Measurements from ENCODE around the gene TNFRSF6B.

TNFRSF6B gene

GRCh38 chr20:63686492-63687321 lies 9.7 kb upstream of the TNFRSF6B start:
- DNase-seq, result no peak

- DNase-seq, result no peak
These were observed 8.9 kb upstream of the TNFRSF6B start for GRCh38 chr20:63687419-63688178.

GRCh38 chr20:63688228-63689045 lies 8.0 kb upstream of the TNFRSF6B start:
- no peak for DNase-seq

- DNase-seq, result no peak
These were observed 7.1 kb upstream of the TNFRSF6B start for GRCh38 chr20:63689046-63690002.

- DNase-seq, result no peak
These were observed 6.2 kb upstream of the TNFRSF6B start for GRCh38 chr20:63690003-63690897.

GRCh38 chr20:63690898-63691710 lies 5.3 kb upstream of the TNFRSF6B start:
- no peak for DNase-seq

GRCh38 chr20:63691711-63692435 lies 4.6 kb upstream of the TNFRSF6B start:
- no peak for DNase-seq

- DNase-seq, result no peak
These were observed 3.9 kb upstream of the TNFRSF6B start for GRCh38 chr20:63692436-63693082.

GRCh38 chr20:63693083-63693732 lies 3.2 kb upstream of the TNFRSF6B start:
- no peak for DNase-seq

GRCh38 chr20:63693733-63694583 lies 2.5 kb upstream of the TNFRSF6B start:
- DNase-seq, result no peak

- no peak for DNase-seq
These were observed 1.6 kb upstream of the TNFRSF6B start for GRCh38 chr20:63694584-63695423.

GRCh38 chr20:63695424-63696305 lies 787 bp upstream of the TNFRSF6B start:
- no peak for DNase-seq

GRCh38 chr20:63696306-63696627 lies 185 bp upstream of the TNFRSF6B start:
- no peak for DNase-seq

GRCh38 chr20:63697357-63697867 lies 960 bp downstream of the TNFRSF6B start:
- no peak for DNase-seq

Measured in central memory CD4-positive, alpha-beta T cell (primary cell).